ENCODE data around the gene SAG.

The SAG gene

DNA sequence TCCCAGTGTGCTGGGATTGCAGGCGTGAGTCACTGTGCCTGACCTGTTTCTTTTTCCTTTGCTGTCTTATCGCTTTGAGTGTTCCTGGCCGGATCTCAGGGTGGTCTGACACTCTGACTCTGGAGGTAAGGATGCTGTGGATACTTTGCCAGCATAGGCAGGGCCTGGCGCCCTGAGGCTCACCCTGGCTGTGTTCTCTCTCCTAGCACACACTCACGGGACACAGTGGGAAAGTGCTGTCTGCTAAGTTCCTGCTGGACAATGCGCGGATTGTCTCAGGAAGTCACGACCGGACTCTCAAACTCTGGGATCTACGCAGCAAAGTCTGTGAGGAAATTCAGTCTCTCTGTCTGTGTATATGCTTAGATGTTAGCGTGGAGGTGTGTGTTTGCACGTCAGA lies 18.0 kb upstream of the SAG start:
- DNase-seq = no peak

GRCh38 chr2:233290051-233290845 lies 17.4 kb upstream of the SAG start:
- no peak for DNase-seq

DNA sequence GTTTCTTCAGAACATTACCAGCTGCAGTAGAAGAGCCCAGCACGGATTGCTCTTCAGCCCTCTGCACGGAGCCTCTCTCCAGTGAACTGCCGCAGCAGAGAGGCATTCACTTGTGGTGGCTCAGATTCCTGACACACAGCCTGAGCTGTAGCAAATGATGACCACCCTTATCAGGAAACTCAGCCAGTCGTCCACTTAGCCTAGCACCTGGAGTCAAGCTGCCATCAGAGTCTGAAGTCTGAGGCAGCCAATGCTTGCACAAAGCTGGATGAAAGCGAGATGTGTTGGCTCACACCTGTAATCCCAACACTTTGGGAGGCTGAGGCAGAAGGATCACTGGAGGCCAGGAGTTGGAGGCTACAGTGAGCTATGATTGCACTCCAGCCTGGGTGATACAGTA lies 11.7 kb upstream of the SAG start:
- DNase-seq = no peak

GRCh38 chr2:233297076-233297475 lies 10.5 kb upstream of the SAG start:
- no peak for DNase-seq

- no peak for DNase-seq
Observed at GRCh38 chr2:233300401-233300800, 7.2 kb upstream of the SAG start.

DNA sequence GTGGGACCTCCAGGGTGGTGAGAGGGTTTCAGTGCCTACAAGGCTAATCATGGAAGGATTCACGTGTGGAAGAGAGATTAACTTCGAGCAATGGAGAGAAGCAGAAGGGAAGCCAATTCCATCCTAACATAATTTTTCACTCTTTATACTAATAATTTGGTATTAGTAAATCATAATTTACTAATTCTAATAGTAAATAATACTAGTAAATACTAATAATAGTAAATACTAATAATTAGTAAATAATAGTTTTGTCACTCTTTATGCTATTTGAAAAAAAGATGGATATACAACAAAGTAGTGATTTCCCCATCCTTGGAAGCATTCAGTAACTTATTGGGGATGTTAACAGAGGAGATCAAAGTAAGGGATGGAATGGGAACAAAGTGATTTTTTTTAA lies 6.4 kb upstream of the SAG start:
- no peak for DNase-seq

- DNase-seq = no peak
Observed at GRCh38 chr2:233301811-233302210, 5.8 kb upstream of the SAG start.

DNA sequence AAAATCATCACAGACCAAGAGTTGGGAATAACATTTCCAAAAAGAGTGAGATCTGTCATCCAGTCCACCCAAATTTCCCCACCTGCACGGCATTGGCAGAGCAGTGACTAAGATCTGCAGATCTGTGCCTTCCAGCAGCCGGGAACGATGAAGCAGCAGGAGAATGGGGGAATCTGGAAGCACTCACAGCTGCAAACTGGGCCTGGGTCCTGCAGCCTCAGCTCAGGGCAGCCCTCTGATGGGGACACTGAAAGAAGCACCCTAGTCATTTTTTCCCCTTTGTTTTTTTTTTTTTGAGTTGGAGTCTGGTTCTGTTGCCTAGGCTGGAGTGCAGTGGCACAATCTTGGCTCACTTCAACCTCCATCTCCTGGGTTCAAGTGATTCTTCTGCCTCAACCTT lies 4.4 kb upstream of the SAG start:
- DNase-seq = no peak

DNA sequence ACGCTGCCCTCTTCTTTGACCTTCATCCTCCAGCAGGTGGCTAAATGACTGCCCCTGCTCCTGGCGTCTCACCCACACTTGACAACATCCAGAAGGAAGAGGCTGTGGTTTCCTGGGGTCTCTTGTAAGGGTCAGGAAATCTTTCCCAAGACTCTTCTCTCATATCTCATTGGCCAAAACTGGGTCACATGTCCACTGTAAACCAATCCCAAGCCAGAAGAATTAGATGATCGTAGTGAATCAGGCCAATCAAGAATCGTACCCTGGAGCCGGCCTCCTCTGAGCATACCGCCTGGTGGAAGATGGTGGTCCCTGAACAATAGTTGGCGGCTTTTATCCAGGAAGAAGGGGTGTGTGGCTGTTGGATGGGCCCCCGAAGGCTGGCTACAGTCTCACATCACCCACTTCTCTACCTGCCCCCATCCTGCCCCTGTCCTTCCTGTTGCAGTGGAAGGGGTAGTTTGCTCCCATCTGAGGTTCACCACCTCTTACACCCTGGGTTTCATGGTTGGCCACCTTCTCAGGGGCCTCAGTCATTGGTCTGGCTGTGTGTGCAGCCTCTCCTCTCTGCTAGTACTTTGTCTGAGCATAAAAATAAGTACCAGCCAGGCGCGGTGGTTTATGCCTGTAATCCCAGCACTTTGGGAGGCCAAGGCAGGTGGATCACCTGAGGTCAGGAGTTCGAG lies 3.8 kb downstream of the SAG start:
- no peak for DNase-seq

DNA sequence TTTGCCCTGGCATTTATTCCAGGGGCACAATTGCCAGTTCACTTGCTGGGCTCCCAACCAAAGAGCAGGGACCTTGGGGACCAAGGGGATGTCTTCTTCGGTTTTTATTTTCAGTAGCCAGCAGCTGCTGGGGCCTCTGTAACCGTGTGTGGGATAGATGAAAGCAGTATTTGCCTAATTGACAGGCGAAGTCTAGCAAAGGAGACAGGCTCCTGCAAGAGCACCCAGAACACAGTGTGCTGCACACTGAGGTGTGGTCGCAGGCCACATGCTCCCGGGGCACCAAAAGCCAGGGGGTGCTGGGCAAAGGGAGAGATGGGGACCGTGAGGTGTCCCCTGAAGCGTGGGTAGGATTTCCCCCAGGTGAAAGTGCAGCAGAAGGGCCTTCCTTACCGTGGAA lies 5.3 kb downstream of the SAG start:
- no peak for DNase-seq

- no peak for DNase-seq
Observed at GRCh38 chr2:233314180-233314925, 6.7 kb downstream of the SAG start.

- DNase-seq = no peak
Observed at GRCh38 chr2:233317196-233317943, 9.8 kb downstream of the SAG start.

DNA sequence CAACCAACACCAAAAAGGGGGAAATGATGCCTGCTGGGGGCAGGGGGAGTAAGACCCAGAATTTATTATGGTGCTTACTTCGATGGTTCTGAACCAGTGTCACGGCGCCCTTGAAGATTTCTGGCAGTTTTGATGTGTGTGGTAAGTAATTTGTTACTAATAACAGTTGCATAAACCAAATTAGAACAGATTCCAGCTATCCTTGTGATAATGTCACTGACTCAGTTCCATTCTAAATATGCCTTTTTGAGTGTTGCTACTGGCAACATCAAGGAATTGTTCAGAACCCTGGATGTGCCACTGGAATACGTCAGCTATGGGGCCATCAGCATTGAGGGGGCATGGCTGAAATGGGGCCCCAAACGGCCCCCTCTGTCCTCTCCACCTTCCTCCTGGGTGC lies 11.6 kb downstream of the SAG start:
- no peak for DNase-seq

GRCh38 chr2:233320470-233320869 lies 12.9 kb downstream of the SAG start:
- no peak for DNase-seq

DNA sequence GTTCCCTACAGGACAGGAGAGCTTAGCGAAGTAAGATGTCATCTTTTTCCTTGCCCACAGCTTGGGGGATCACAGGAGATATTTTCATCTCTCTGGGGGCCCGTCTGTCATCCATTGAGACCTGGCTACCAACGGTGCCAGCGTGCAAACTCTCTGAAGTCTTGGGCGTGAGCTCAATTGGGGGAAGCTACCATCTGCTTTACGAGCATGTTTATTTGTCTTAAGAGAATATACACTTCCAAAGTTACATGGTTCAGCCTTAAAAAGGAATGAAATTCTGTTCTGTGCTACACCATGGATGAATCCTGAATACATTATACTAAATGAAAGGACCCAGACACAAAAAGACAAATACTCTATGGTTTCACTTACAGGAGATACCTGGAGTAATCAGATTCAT lies 13.6 kb downstream of the SAG start:
- DNase-seq = no peak

GRCh38 chr2:233323851-233324250 lies 16.2 kb downstream of the SAG start:
- no peak for DNase-seq

DNA sequence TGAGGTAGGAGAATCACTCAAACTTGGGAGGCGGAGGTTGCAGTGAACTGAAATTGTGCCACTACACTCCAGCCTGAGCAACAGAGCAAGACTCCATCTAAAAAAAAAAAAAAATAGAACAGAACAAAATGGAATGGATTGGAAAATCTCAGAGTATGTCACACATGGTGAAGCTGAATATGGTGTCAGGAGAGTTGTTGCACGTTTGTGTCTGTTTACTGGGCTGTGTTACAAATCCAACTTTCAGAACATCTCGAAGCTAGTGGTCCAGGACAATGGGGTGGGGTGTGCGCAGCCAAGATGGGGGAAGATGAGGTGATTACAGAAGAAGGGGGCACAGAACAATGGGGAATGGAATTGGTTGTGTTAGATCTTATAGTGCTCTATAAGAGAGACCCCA lies 17.6 kb downstream of the SAG start:
- no peak for DNase-seq

GRCh38 chr2:233325814-233326213 lies 18.2 kb downstream of the SAG start:
- DNase-seq = no peak

GRCh38 chr2:233326500-233326899 lies 18.9 kb downstream of the SAG start:
- no peak for DNase-seq

DNA sequence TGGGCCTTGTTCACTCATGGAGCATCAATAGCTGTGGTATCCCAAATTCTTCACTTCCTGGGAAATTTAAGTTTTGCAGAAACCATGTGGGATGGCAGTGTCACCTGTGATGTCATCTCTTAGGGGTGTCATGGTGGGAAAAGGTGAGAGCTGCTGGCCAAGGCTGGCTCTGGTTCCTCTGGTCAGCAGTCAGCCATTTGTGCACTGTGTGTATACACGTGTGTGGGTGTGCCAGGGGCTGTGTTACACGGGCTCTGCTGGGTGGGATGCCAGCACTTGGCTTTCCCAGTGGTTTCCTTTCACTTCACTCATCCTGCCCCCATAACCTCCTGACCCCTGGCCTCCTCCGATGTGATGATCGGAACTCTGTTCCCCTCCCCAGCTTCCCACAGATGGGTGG lies 21.3 kb downstream of the SAG start:
- DNase-seq = no peak

DNA sequence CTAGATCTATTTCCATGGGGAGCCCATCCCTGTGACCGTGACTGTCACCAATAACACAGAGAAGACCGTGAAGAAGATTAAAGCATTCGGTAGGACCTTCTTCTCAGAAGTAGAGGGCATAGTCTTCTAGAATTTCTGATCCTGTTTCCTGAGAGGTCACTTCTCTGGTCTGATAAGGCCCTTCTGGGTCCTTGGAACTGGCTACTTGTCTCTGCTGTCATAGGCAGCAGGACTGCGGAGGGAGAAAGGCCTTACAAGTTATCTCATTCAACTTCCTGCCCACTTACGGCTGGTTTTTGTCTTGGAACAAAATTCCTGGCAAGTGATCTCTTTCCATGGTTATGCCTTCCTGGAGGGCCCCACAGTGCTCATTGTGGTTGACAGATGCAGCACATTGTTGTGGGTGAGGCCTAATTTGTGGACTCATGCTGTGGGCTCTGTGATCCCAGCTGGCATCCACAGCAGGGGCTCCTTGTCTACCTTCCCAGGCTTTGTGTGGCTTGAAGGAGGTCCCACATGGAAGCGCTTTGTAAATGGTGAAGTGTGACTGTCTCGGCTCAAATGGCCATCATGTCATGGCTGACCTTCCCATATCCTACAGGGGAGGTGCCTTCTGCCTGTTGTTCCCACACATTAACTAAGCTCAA lies 22.0 kb downstream of the SAG start:
- no peak for DNase-seq

DNA sequence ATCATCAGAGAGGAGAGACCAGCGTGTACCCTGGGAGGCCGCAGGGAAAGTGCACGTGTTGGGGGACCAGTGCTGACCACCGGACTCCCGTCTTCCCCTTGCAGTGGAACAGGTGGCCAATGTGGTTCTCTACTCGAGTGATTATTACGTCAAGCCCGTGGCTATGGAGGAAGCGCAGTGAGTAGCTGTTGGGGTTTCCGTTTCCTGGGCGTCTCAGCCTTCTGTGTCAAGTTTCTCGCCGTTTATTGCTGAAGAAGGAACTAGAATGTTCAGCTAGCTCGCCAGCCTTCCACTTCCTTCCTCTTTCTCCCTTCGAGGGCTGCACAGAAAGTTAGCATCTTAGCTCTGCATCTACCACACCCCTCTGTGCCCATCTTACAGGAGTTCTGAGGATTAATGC lies 23.9 kb downstream of the SAG start:
- DNase-seq = peak; percentile 97

DNA sequence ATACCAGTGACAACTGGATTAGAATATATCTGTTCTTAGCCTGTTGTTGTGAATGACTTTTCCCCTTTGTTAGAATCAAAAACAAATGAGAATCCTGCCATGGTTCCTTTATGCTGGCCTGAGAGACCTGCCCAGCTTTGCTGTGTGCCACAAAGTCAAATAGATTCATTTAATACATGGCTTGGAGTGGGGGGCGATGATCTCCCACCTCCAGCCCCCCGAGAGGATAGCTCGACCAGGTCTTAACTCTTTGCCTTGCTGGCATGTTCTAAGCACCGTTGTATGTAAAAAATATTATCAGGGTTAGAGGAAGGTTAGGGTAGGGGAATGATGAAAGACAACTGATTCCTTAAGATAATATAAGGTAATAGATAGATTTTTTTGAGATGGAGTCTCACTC lies 24.5 kb downstream of the SAG start:
- DNase-seq = no peak

All from SIG-M5 (cell line).